ENCODE data around the gene CACNA1E.

DNA sequence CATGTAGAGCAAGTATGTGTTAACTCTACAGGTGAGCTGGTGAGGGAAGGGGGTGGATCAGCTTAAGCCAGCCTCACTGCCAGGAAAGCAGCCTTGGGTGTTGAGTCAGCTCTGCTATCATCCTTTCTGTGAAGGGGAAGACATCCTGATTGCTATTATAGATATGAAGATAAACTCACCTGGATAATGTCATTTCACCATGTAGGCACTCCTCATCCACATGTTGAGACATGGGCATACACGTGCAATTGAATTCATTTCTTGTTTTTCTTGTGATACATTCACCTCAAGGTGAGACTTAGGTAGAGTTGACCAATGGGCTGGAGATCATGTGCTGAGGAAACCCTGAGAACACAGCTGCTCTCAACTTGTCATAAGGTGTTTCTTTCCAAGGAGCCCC, 136.9 kb downstream of the CACNA1E start:
- TF ChIP-seq NFE2L2 (IDR thresholded peaks at IDR 0.05; ENCODE audit: low read depth, low read length) (no peak), MXI1 (IDR thresholded peaks at IDR 0.05; ENCODE audit: borderline replicate concordance, low read depth, low read length) (no peak), POLR2A (IDR thresholded peaks at IDR 0.05; ENCODE audit: low read depth, low read length) (no peak), MAZ (IDR thresholded peaks at IDR 0.05; ENCODE audit: borderline replicate concordance, low read depth, low read length) (no peak), RAD21 (IDR thresholded peaks at IDR 0.05; ENCODE audit: low read length) (no peak), FOS (IDR thresholded peaks at IDR 0.05; ENCODE audit: low read depth, low read length) (no peak)
- TF ChIP-seq, protein P1, sequence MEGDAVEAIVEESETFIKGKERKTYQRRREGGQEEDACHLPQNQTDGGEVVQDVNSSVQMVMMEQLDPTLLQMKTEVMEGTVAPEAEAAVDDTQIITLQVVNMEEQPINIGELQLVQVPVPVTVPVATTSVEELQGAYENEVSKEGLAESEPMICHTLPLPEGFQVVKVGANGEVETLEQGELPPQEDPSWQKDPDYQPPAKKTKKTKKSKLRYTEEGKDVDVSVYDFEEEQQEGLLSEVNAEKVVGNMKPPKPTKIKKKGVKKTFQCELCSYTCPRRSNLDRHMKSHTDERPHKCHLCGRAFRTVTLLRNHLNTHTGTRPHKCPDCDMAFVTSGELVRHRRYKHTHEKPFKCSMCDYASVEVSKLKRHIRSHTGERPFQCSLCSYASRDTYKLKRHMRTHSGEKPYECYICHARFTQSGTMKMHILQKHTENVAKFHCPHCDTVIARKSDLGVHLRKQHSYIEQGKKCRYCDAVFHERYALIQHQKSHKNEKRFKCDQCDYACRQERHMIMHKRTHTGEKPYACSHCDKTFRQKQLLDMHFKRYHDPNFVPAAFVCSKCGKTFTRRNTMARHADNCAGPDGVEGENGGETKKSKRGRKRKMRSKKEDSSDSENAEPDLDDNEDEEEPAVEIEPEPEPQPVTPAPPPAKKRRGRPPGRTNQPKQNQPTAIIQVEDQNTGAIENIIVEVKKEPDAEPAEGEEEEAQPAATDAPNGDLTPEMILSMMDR (conservative IDR thresholded peaks at IDR 0.05; ENCODE audit: low read depth, low read length) = no peak
- TF ChIP-seq, protein P2, sequence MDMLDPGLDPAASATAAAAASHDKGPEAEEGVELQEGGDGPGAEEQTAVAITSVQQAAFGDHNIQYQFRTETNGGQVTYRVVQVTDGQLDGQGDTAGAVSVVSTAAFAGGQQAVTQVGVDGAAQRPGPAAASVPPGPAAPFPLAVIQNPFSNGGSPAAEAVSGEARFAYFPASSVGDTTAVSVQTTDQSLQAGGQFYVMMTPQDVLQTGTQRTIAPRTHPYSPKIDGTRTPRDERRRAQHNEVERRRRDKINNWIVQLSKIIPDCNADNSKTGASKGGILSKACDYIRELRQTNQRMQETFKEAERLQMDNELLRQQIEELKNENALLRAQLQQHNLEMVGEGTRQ (IDR thresholded peaks at IDR 0.05; ENCODE audit: low read depth, low read length) = no peak

All from IMR-90 (cell line).